Islet precursor cell (in vitro differentiated cells): ENCODE measurements around the gene GPATCH1.
"Not testable (repeated sequence)": the region's sequence is repeated elsewhere in the genome, so short reads cannot be mapped to it uniquely, and the experiment has no call there.

Source experiments
- DNase-seq: peaks from one replicate; pipeline ENCODE4 v3.0.0-alpha.2; 2018

GPATCH1 gene

GRCh38 chr19:33163481-33163880, 82.5 kb downstream of the GPATCH1 start:
- DNase-seq, result no peak

DNA sequence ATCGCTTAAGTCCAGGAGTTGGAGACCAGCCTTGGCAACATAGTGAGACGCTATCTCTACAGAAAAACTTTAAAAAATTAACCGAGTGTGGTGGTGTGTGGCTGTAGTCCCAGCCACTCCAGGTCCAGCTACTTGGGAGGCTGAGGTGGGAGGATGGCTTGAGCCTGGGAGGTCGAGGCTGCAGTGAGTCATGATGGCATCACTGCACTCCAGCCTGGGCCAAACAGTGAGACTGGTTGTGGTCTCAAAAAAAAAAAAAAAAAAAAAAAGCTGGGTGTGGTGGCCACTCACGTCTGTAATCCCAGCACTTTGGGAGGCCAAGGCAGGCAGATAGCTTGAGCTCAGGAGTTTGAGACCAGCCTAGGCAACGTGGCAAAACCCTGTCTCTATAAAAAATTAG, 85.1 kb downstream of the GPATCH1 start:
- DNase-seq, result not testable (repeated sequence)

- no peak for DNase-seq
These were observed 86.5 kb downstream of the GPATCH1 start for GRCh38 chr19:33167438-33167837.

DNA sequence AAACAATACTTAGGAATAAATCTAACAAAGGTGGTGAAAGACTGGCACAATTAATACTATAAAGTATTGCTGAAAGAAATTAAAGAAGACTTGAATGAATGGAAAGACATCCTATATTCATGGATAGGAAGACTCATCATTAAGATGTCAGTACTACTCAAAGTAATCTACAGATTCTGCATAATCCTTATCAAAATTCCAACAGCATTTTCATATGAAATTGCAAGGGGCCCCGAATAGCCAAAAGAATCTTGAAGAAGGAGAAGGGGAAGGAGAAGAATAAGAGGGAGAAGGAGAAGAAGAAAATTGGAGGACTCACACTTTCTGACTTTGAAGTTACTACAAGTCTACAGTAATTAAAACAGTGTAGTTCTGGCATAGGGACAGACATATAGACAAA, 87.5 kb downstream of the GPATCH1 start:
- DNase-seq, result no peak

DNA sequence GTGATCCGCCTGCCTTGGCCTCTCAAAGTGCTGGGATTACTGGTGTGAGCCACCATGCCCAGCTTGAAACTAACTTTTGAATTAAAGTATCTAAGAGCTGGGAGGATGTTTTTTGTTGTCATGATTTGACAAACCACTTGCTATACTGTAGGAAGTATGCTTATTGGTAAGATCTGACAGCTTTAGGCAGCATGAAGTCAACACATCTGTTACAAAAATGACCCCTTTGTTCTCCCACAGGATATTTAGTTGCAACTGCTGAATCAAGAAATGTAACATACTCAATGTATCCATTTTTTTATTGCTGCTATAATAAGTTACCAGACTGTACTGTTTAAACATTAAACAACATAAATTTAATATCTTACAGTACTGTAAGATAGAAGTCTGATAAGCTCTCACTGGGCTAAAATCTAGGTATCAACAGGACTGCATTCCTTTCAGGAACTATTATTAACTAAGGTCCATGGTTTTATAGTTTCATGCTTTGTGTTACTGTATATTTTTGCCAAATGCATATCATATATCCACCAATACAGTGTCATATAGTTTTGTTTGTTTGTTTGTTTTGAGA, 90.3 kb downstream of the GPATCH1 start:
- no peak for DNase-seq

DNA sequence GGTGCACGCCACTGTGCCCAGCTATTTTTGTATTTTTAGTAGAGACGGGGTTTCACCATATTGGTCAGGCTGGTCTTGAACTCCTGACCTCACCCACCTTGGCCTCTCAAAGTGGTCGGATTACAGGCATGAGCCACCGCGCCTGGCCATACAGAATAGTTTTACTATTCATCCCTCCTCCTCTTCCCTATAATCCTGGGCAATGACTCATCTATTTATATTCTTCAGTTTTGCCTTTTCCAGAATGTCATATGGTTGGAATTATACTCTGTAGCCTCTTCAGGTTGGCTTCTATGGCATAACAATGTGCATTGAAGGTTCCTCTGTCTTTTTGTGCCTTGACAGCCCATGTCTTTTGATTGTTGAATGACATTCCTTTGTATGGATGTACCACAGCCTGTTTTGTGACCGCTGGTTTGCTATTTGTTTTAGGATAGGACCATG, 91.0 kb downstream of the GPATCH1 start:
- no peak for DNase-seq

GRCh38 chr19:33174186-33174585, 93.2 kb downstream of the GPATCH1 start:
- DNase-seq, result no peak

DNA sequence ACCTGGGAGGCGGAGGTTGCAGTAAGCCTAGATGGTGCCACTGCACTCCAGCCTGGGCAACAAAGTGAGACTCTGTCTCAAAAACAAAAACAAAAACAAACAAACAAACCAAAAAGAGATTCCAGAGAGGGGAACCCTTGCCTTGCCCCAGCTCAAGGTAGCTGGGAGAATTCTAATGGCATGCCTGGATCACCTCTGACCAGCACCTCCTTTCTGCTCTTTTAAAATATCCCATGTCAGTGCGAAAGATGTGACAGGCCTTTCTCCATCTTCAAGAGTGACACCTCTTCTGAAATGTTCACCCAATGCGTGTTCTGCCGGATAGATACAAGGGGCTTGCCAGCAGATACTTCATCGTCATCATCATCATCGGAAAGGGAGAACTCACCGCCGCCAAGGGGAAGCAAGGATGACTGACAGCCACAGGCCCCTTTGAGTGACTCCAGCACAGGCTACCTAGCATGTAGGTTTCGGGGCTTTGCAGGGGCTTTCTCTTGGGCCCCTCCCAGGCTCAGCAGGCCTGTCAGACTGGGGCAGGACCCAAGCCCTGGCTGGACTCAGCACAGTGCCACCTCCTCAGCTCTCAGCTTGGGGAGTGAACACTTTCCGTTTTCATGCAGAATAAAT, 94.3 kb downstream of the GPATCH1 start:
- DNase-seq, result no peak

DNA sequence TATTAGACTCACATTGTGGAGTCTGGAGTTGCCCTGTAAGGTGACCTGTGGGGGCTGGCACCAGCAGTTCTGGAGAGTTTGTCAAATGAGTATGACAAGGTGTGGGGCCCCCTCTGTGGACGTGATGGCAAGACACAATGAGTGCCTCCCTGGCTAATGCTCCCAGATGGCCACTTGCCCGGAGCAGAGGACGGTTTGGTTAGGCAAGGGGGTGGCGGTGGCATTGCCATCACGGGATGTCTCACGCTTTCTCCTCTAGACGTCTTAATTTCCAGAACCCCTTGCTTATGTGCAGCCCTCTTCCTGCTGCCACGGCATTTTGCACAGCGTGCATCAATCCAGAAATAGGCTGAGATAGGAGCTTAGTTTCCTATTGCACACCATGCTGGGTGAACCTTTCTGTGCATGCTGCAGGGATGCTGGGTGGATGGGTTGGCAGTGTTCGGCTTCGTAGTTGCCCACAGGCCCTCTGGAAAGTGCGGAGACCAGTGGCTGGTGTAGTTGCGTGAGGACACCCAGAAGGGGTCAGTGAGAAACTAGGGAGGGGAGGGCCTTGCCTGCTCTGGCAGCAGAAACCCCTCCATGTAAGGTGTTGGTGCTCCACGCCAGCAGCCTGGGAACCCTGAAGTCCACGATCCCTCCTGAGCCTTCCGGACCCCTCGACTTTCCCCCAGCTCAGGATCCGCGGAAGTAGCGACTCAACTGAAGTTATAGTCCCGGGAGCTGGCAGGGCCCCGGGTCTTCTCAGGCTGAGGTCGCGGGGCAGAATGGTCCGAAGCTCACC, 95.1 kb downstream of the GPATCH1 start:
- DNase-seq, result peak; percentile 82

- DNase-seq, result peak; percentile 100
These were observed 95.9 kb downstream of the GPATCH1 start for GRCh38 chr19:33176670-33177416.

GRCh38 chr19:33177417-33177979, 96.5 kb downstream of the GPATCH1 start:
- DNase-seq, result peak; percentile 86
